Smooth muscle cell (in vitro differentiated cells): ENCODE data around the gene GRAMD4. TPM values are rescaled to one million over a fixed set of nuclear protein-coding genes. Genes with fewer than 3 reads are reported as not detected.
A peak's percentile ranks its signal among the peaks of the same experiment; 100 is the strongest.

Experiments
- DNase-seq: peaks from one replicate; lab custom pipeline; 2025; ENCODE audit not compliant: unreplicated experiment; lab: John Stamatoyannopoulos, UW
- H2AFZ ChIP-seq: fragments of 200-600 bp; sonication (generic); 2 replicates; pipeline ENCODE4 v1.6.0; 2016; ENCODE audit warnings: antibody characterized with exemption, low read depth, mild to moderate bottlenecking
- H3F3A ChIP-seq: fragments of 200-600 bp; sonication (generic); 2 replicates; pipeline ENCODE4 v1.6.0; 2017; ENCODE audit warnings: antibody characterized with exemption, low read depth
- H3K27ac ChIP-seq: fragments of 200-600 bp; sonication (generic); 2 replicates; pipeline ENCODE4 v1.5.1; 2016; ENCODE audit warnings: low read depth, mild to moderate bottlenecking
- H3K27me3 ChIP-seq: fragments of 200-600 bp; sonication (generic); 2 replicates; pipeline ENCODE4 v1.6.1; 2016; ENCODE audit warnings: low read depth, mild to moderate bottlenecking
- H3K36me3 ChIP-seq: fragments of 200-600 bp; sonication (generic); 2 replicates; pipeline ENCODE4 v1.5.1; 2016; ENCODE audit warnings: low read depth
- H3K4me1 ChIP-seq: fragments of 200-600 bp; sonication (generic); 2 replicates; pipeline ENCODE4 v1.5.1; 2016; ENCODE audit warnings: low read depth
- H3K4me2 ChIP-seq: fragments of 200-600 bp; sonication (generic); 2 replicates; pipeline ENCODE4 v1.6.0; 2016; ENCODE audit warnings: mild to moderate bottlenecking
- H3K4me3 ChIP-seq: fragments of 200-600 bp; sonication (generic); 2 replicates; pipeline ENCODE4 v1.5.1; 2016; ENCODE audit warnings: mild to moderate bottlenecking
- H3K79me2 ChIP-seq: fragments of 200-600 bp; sonication (generic); 2 replicates; pipeline ENCODE4 v1.6.0; 2016; ENCODE audit warnings: low read depth, mild to moderate bottlenecking
- H3K9ac ChIP-seq: fragments of 200-600 bp; sonication (generic); 2 replicates; pipeline ENCODE4 v1.6.0; 2016; ENCODE audit warnings: low read depth
- H3K9me3 ChIP-seq: fragments of 200-600 bp; sonication (generic); replicated peaks from 2 replicates; pipeline ENCODE4 v1.5.1; 2016; ENCODE audit warnings: low read depth
- H4K20me1 ChIP-seq: fragments of 200-600 bp; sonication (generic); 2 replicates; pipeline ENCODE4 v1.6.0; 2016; ENCODE audit warnings: low read depth
- WGBS: methylation state at CpG from one replicate; pipeline ENCODE4 v1.1.7; 2016; ENCODE audit warnings: low lambda C conversion rate; 5-methylcytosine and 5-hydroxymethylcytosine counted together
- polyA plus RNA-seq: library from polyadenylated mRNA; unstranded; fragments of >200 nt; fragmentation: Nextera tagmentation; extraction: Ambion mirVana; gene quantifications from 2 replicates; pipeline ENCODE4 v1.2.1, GENCODE V29; 2016
- total RNA-seq: library from RNA; depleted of rRNA; stranded (reverse); fragments of >200 nt; gene quantifications from 2 replicates; pipeline ENCODE4 v1.2.3, GENCODE V29; 2014
- TF ChIP-seq, protein P1 (sequence below): fragments of 200-600 bp; sonication (generic); IDR thresholded peaks from 2 replicates; pipeline ENCODE4 v1.5.1; 2017; ENCODE audit warnings: borderline replicate concordance, mild to moderate bottlenecking, antibody characterized with exemption; ENCODE audit not compliant: insufficient read depth, poor library complexity, severe bottlenecking

Gene GRAMD4
- total and polyA plus RNA-seq, 2 experiments from 2014 or later = 14.5 to 16.6 TPM

DNA sequence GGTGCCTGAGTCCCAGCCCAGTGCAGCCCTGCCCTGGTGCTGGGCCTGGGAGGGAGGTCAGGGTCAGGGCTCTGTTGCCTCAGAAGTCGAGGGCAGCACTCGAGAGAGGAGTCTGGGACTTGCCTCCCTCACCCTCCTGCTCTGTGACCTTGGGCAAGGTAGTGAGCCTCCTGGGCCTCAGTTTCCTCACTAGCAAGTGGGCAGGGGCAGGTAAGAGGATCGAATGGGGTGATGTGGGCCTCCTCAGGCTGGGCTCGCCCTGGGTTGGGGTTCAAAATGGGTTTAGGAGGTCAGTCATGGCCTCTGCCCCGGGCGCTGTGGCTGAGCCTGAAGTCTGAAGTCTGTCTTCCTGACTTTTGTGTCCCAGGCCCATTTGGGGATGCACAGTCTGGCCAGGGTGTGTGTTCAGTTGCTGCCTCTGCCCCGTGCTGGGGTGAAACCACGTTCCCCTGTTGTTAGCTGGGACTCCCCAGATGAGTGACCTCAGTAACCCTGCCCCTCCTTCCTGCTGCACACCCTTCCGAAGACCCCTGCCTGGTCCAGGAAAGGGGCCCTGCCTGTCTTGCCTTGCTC lies 41.8 kb upstream of the GRAMD4 start:
- H3K4me1 ChIP-seq = peaks cover 8% of the 10 kb centered on the region
- TF ChIP-seq, protein P1, sequence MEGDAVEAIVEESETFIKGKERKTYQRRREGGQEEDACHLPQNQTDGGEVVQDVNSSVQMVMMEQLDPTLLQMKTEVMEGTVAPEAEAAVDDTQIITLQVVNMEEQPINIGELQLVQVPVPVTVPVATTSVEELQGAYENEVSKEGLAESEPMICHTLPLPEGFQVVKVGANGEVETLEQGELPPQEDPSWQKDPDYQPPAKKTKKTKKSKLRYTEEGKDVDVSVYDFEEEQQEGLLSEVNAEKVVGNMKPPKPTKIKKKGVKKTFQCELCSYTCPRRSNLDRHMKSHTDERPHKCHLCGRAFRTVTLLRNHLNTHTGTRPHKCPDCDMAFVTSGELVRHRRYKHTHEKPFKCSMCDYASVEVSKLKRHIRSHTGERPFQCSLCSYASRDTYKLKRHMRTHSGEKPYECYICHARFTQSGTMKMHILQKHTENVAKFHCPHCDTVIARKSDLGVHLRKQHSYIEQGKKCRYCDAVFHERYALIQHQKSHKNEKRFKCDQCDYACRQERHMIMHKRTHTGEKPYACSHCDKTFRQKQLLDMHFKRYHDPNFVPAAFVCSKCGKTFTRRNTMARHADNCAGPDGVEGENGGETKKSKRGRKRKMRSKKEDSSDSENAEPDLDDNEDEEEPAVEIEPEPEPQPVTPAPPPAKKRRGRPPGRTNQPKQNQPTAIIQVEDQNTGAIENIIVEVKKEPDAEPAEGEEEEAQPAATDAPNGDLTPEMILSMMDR = no peak

DNA sequence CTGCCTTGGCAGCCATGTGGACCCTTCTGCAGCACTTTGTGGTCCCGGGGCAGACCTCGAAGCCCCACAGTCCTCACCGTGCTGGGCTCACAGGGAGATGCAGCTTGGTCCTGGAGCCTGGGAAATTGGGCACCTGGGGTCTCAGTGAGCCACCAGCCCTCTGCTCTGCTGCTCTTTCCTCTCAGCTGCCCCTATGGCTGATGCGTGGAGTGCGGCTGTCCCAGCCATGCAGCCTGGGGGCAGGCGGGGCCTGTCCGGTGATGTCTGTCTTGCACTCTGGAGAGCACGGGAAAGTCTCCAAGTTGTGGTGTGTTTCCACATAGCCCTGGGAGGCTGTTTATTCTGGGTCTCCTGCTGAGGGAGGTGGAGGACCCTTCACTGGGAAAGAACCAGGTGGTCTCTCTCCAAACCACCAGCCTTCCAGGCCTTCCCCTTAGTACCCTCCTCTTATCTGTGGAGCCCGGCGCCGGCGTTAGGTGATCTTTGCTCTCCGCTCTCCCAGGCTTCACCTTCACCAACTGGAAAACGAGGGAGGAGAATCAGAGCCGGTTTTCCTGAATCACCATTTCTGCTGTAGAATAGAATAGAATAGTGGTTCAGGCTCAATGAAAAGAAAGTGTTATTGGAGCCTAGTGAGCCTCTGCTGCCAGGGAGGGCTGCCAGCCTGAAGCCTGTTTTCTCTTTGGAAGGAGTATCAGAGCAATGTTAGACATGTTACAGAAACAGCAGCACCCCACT lies 41.2 kb upstream of the GRAMD4 start:
- Histone ChIP-seq H3K27ac (no peak overlapping the region), H3K9me3 (no peaks in the 10 kb centered on the region), H3F3A (peaks cover 7% of the 10 kb centered on the region), H3K27me3 (no peaks in the 10 kb centered on the region), H3K4me2 (peak overlapping the region; percentile 93), H3K79me2 (peaks cover 14% of the 10 kb centered on the region), H3K36me3 (no peaks in the 10 kb centered on the region), H3K4me3 (no peak overlapping the region), H3K4me1 (peaks cover 8% of the 10 kb centered on the region), H3K9ac (no peak overlapping the region), H4K20me1 (peaks cover 55% of the 10 kb centered on the region), H2AFZ (no peak overlapping the region)
- TF ChIP-seq, protein P1 = no peak
- no peak for DNase-seq
- 80% methylated on average over 15 of the region's 15 CpGs for WGBS

More for the DNA sequence above, 41.8 kb upstream of the GRAMD4 start:
- no peak overlapping the region for H3K9ac ChIP-seq
- WGBS = 88% methylated on average over 9 of the region's 9 CpGs
- H3K27ac ChIP-seq = no peak overlapping the region
- peaks cover 48% of the 10 kb centered on the region for H4K20me1 ChIP-seq
- H2AFZ ChIP-seq = no peak overlapping the region
- no peaks in the 10 kb centered on the region for H3K9me3 ChIP-seq
- no peak for DNase-seq
- peaks cover 12% of the 10 kb centered on the region for H3K79me2 ChIP-seq
- H3K27me3 ChIP-seq = no peaks in the 10 kb centered on the region
- peaks cover 7% of the 10 kb centered on the region for H3F3A ChIP-seq
- peak overlapping the region; percentile 62 for H3K4me3 ChIP-seq
- H3K4me2 ChIP-seq = peak overlapping the region; percentile 93
- no peaks in the 10 kb centered on the region for H3K36me3 ChIP-seq

DNA sequence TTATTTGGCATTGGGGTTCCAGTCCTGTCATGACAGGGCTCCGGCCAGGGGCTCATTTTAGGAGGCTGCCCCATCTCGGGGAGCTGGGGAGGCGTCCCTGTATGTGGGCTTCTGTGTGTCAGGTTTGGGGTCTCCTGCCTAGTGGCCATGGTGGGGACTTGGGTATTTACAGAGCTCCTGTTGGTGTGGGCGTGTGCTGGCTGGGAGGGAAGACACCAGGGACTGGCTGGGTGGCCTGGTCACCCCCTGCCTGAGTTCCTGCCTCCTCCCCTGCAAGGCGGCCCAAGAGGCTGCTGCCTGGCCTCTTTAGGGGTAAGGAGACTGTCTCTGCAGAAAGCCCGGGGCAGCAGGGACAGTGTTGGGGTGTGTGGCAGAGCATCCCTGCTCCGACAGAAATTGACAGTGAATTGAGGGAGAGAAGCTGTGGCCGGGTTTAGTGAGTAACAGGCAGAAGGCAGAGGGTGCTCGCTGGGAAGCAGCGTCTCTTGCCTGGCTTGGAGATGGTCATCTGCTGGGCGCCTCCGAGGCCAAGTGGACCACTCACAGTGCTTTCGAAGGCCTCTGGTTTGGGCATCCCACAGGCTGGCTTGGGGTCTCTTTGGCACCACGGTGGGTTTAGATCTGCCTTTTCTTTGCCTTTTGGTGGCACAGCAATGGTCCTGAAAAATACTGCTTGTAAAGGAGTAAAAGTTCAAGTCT lies 40.3 kb upstream of the GRAMD4 start:
- Histone ChIP-seq H3K36me3 (no peaks in the 10 kb centered on the region), H3K4me2 (no peak overlapping the region), H3K9ac (no peak overlapping the region), H4K20me1 (peaks cover 63% of the 10 kb centered on the region), H3K9me3 (no peaks in the 10 kb centered on the region), H2AFZ (no peak overlapping the region), H3K4me1 (peaks cover 16% of the 10 kb centered on the region), H3K27me3 (no peaks in the 10 kb centered on the region), H3K79me2 (peaks cover 14% of the 10 kb centered on the region), H3K4me3 (no peak overlapping the region), H3F3A (peaks cover 7% of the 10 kb centered on the region), H3K27ac (no peak overlapping the region)
- TF ChIP-seq, protein P1 = no peak
- 91% methylated on average over 14 of the region's 14 CpGs for WGBS
- no peak for DNase-seq
